Upper lobe of right lung (tissue), 1 donor: ENCODE measurements around the gene UGT2B10. TPM values are rescaled to one million over a fixed set of nuclear protein-coding genes. Genes with fewer than 3 reads are reported as not detected.

Experiments used
- ATAC-seq: fragments of 200-7000 bp; cut with Tn5 transposase; one replicate; pipeline ENCODE4 v1.9.1; 2020; ENCODE audit warnings: mild to moderate bottlenecking, moderate library complexity
- DNase-seq: peaks from one replicate; pipeline ENCODE4 v3.0.0-alpha.2; 2020
- H3K27ac ChIP-seq: fragments of 200-600 bp; one replicate; pipeline ENCODE4 v1.8.0; 2022
- H3K27me3 ChIP-seq: fragments of 200-600 bp; one replicate; pipeline ENCODE4 v1.8.0; 2022; ENCODE audit warnings: mild to moderate bottlenecking
- H3K36me3 ChIP-seq: fragments of 200-600 bp; one replicate; pipeline ENCODE4 v1.8.0; 2022
- H3K4me1 ChIP-seq: fragments of 200-600 bp; one replicate; pipeline ENCODE4 v1.8.0; 2022
- H3K4me3 ChIP-seq: fragments of 200-600 bp; one replicate; pipeline ENCODE4 v1.8.0; 2022; ENCODE audit warnings: mild to moderate bottlenecking
- H3K9me3 ChIP-seq: fragments of 200-600 bp; one replicate; pipeline ENCODE4 v1.8.0; 2022
- intact Hi-C: fragments of 100-400 bp; cut with DNase I; formaldehyde crosslinking; loops from one replicate; pipeline ENCODE4 v1.11.0; 2022
- total RNA-seq: library from RNA; stranded (reverse); fragmentation: NEBNext Ultra II Directional; extraction: Animal tissue kit (Norgen Biotek cat#: 25700); gene quantifications from one replicate; pipeline ENCODE4 v1.2.1, GENCODE V29; 2021
- TF ChIP-seq, protein P1 (sequence below): fragments of 200-600 bp; IDR thresholded peaks from one replicate; pipeline ENCODE4 v1.8.0; 2022; ENCODE audit warnings: antibody characterized with exemption
- donor health status: DM: no; HTN: yes; CAD: no; lungs with severe emphysema.

Gene UGT2B10
- total RNA-seq, 1 donor from 2014 or later, result not detected

DNA sequence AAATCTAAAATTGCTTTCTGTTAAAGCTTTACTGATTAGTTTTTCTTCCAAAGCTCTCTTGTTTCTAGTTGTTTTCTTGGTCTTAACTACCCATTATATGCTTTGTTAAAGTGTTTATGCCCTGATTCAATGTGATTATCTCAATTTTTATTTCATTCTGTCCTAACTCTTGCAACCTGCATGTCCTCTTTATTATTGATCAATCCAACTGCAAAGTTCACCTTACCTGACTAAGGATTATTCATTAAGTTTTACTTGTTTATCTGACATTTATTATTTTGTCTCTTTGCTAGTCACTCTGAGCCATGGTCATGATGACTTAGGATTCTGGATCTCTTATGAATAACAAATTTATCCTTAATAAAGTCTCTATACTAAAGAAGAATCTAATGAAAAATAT, 15.8 kb downstream of the UGT2B10 start:
- intact Hi-C loops, result no loop called here
- no peak for ATAC-seq
- TF ChIP-seq, protein P1, sequence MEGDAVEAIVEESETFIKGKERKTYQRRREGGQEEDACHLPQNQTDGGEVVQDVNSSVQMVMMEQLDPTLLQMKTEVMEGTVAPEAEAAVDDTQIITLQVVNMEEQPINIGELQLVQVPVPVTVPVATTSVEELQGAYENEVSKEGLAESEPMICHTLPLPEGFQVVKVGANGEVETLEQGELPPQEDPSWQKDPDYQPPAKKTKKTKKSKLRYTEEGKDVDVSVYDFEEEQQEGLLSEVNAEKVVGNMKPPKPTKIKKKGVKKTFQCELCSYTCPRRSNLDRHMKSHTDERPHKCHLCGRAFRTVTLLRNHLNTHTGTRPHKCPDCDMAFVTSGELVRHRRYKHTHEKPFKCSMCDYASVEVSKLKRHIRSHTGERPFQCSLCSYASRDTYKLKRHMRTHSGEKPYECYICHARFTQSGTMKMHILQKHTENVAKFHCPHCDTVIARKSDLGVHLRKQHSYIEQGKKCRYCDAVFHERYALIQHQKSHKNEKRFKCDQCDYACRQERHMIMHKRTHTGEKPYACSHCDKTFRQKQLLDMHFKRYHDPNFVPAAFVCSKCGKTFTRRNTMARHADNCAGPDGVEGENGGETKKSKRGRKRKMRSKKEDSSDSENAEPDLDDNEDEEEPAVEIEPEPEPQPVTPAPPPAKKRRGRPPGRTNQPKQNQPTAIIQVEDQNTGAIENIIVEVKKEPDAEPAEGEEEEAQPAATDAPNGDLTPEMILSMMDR, result no peak

DNA sequence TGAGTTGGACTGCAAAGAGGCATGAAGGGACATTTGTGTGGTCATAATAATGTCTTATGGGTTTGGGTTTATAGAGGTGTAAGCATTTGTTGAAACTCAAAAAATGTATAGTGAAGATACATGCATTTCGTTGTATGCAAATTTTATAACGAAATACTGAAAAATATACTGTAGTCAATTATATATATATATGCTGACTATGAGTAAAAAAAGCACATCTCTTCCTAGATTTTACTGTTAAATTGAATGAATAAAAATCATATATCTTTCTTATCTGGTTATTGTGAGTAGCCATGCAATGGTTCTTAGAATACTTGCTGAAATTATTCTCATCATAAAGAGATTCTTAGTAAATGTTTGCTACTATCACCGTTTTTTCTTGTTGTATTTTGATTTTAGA, 34.5 kb downstream of the UGT2B10 start:
- H3K9me3 ChIP-seq, result no peaks in the 10 kb centered on the region
- H3K27ac ChIP-seq, result no peak overlapping the region
- no peaks in the 10 kb centered on the region for H3K36me3 ChIP-seq
- H3K27me3 ChIP-seq, result no peaks in the 10 kb centered on the region
- ATAC-seq (no peak), DNase-seq (no peak)
- H3K4me1 ChIP-seq, result no peaks in the 10 kb centered on the region
- TF ChIP-seq, protein P1, result no peak
- intact Hi-C loops, result no loop called here
- no peak overlapping the region for H3K4me3 ChIP-seq

More for the DNA sequence above, 15.8 kb downstream of the UGT2B10 start:
- Histone ChIP-seq H3K4me3 (no peak overlapping the region), H3K27ac (no peak overlapping the region), H3K4me1 (no peaks in the 10 kb centered on the region), H3K27me3 (no peaks in the 10 kb centered on the region), H3K36me3 (no peaks in the 10 kb centered on the region), H3K9me3 (no peaks in the 10 kb centered on the region)
- DNase-seq, result no peak

DNA sequence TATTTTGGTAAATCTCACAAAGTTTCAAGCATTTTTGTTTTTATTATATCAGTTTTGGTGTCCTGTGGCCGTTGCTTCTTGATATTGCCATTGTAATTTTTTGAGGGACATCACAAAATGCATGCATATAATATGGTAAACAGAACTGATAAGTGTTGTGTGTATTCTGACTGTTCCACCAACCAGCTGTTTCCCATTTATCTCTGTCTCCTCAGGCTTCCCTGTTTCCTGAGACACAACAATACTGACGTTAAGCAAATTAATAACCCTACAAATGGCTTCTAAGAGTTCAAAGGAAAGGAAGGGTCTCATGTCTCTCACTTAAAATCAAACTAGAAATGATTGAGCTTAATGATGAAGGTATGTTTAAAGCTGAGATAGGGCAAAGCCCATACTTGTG, 40.0 kb downstream of the UGT2B10 start:
- intact Hi-C loops, result no loop called here

DNA sequence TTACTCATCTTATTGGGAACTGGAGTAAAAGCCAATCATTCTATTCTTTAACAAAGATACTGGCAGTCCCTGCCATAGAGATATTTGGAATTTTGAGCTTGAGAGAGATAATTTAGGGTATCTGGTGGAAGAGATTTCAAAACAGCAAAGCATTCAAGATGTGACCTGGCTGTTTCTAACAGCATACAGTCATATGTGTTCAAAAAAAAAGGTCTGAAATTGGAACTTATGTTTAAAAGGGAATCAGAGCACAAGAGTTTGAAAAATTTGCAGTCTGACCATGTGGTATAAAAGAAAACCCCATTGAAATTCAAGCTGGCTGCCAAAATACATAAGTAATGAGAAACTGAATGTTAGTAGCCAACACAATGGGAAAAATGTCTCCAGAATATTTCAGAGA, 42.2 kb downstream of the UGT2B10 start:
- Histone ChIP-seq H3K27me3 (no peaks in the 10 kb centered on the region), H3K27ac (no peak overlapping the region), H3K9me3 (peaks cover 5% of the 10 kb centered on the region), H3K36me3 (no peaks in the 10 kb centered on the region), H3K4me3 (no peak overlapping the region), H3K4me1 (no peaks in the 10 kb centered on the region)
- ATAC-seq (no peak), DNase-seq (no peak)
- TF ChIP-seq, protein P1, result no peak
- intact Hi-C loops, result no loop called here

More for the DNA sequence above, 40.0 kb downstream of the UGT2B10 start:
- H3K27ac ChIP-seq, result no peak overlapping the region
- H3K9me3 ChIP-seq, result peaks cover 5% of the 10 kb centered on the region
- H3K27me3 ChIP-seq, result no peaks in the 10 kb centered on the region
- H3K36me3 ChIP-seq, result no peaks in the 10 kb centered on the region
- ATAC-seq (no peak), DNase-seq (no peak)
- TF ChIP-seq, protein P1, result no peak
- H3K4me3 ChIP-seq, result no peak overlapping the region
- no peaks in the 10 kb centered on the region for H3K4me1 ChIP-seq

DNA sequence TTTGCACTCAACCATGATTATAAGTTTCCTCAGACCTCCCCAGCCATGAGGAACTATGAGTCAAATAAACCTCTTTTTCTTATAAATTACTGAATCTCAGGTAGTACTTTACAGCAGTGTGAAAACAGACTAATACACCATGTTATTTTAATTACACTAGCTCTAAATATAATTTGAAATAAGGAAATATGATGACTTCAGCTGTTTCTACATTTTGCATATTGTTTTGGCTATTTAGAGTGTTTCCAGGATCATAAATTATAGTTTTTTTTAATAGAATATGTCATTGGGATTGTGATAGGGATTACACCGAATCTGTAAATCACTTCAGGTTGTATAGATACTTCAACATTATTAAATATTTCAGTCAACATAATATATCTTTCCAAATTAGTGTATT, 43.9 kb downstream of the UGT2B10 start:
- ATAC-seq, result no peak
- DNase-seq, result no peak
- H3K9me3 ChIP-seq, result peaks cover 5% of the 10 kb centered on the region
- intact Hi-C loops, result no loop called here
- no peaks in the 10 kb centered on the region for H3K36me3 ChIP-seq
- no peak overlapping the region for H3K27ac ChIP-seq
- no peaks in the 10 kb centered on the region for H3K4me1 ChIP-seq
- H3K27me3 ChIP-seq, result no peaks in the 10 kb centered on the region
- H3K4me3 ChIP-seq, result no peak overlapping the region
- TF ChIP-seq, protein P1, result no peak

DNA sequence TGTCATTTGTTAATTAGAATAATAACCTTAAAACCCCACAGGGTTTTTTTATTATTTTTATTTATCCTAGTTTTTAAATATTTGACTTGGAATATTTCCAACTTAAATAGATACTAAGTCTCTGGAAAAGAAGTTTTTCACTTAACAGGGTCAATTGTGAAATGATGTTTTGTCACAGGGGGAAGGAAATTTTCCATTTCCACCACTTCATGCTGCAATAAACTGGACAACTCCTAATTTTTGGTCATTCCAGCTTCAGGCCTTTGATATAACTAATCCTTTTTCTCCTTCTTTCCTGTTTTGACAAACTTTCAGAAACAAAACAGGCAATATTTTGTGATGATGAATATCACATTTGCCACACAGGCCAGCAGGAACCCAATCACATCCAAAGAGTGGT, 45.3 kb downstream of the UGT2B10 start:
- ATAC-seq, result no peak
- H3K4me3 ChIP-seq, result no peak overlapping the region
- no peaks in the 10 kb centered on the region for H3K27me3 ChIP-seq
- peaks cover 5% of the 10 kb centered on the region for H3K9me3 ChIP-seq
- H3K4me1 ChIP-seq, result no peaks in the 10 kb centered on the region
- intact Hi-C loops, result no loop called here
- TF ChIP-seq, protein P1, result no peak
- no peak for DNase-seq
- H3K36me3 ChIP-seq, result no peaks in the 10 kb centered on the region
- H3K27ac ChIP-seq, result no peak overlapping the region
